Measurements from ENCODE around the gene P3H2.

The P3H2 gene

DNA sequence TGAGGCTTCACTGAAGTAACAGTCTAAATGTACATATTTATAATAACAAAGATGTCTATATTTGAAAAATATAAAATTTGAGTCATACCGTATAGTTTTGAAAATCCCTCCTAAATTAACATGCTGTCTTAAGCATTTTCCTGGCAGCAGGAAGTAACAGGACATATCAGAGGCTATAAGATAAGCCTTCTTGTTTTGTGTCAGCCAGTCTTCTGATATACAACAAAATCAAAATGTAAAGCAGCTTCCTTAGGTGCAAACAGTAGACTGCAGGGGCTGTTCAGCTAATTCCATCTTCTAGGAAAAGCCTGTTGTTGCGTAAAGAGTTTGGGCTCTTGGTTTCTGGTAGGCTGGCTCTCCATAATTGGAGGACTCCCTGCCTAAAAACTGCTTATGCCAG lies 56.0 kb downstream of the P3H2 start:
- Mint-ChIP-seq H3K9me3 (no peaks in the 10 kb centered on the region), H3K27ac (no peak overlapping the region), H3K36me3 (ENCODE audit: low read depth) (no peaks in the 10 kb centered on the region), H3K4me3 (no peak overlapping the region), H3K4me1 (ENCODE audit: low read depth) (no peaks in the 10 kb centered on the region), H3K27me3 (no peaks in the 10 kb centered on the region)
- intact Hi-C loops (cut with micrococcal nuclease) = no loop called here

DNA sequence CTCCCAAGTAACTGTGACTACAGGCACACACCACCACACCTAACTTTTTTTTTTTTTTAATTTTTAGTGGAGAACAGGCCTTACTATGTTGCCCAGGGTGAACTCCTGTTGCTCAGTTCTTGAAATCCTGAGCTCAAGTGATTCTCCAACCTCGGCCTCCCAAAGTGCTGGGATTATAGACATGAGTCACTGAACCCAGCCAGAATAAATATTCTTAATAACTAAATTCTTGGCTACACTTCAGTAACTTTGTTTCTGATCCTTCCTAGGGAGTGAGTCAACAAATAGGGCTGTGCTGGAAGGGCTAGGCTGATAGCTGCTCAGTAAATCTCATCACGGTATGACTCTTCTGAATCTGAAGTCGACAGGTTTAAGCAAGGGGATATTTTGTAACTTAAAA lies 56.6 kb downstream of the P3H2 start:
- Mint-ChIP-seq H3K36me3 (ENCODE audit: low read depth) (no peaks in the 10 kb centered on the region), H3K4me1 (ENCODE audit: low read depth) (no peaks in the 10 kb centered on the region), H3K4me3 (no peak overlapping the region), H3K27ac (no peak overlapping the region), H3K27me3 (no peaks in the 10 kb centered on the region), H3K9me3 (no peaks in the 10 kb centered on the region)
- intact Hi-C loops (cut with micrococcal nuclease) = no loop called here

DNA sequence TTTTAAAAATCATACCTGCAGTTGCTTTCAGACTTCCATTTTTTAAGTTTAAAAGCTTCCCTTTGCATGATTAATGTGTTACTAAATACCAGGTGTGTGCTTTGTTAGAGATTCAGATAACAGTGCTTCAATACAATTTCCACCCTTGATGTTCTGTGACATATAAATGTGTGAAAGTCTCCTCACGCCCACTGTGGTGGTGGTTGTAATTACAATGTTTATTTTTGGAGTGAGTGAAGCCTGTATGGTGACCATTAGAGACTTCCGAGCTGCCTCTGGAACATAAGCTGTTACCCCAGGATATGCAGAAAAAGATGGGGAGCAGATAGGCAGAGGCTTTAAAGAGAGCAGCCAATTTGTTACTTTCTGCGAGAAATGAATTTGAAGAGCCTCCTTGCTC lies 57.2 kb downstream of the P3H2 start:
- H3K4me1 Mint-ChIP-seq (ENCODE audit: low read depth) = no peaks in the 10 kb centered on the region
- no peak overlapping the region for H3K27ac Mint-ChIP-seq
- intact Hi-C loops (cut with micrococcal nuclease) = no loop called here
- H3K36me3 Mint-ChIP-seq (ENCODE audit: low read depth) = no peaks in the 10 kb centered on the region
- no peaks in the 10 kb centered on the region for H3K27me3 Mint-ChIP-seq
- no peaks in the 10 kb centered on the region for H3K9me3 Mint-ChIP-seq
- no peak overlapping the region for H3K4me3 Mint-ChIP-seq

DNA sequence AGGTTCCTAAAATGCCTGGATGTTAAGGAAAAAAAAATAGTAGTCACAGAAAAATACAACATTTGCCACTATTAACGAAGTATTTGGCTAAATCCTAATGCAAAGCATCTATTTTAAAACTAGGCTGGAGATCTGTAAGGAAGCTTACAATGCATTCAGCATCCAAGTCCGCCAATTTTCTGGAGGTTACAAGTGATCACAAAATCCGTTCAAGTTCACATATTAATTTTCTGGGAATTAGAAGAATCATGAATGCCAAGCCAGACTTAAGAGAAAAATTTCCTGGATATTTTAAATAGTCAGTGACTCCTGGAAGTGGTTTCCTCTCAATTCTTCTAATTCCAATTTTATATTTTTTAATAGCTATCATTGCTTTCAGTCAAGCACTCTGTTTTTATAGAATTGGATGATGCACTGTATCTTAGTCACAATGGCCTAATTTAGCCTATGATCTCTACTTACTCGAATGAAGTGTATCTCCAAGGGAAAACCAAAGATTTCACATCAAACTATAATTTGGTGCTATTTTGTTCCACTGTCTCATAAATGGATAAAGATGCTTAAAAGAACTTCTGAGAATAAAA lies 60.4 kb downstream of the P3H2 start:
- no peak overlapping the region for H3K27ac Mint-ChIP-seq
- no peaks in the 10 kb centered on the region for H3K27me3 Mint-ChIP-seq
- peaks cover 4% of the 10 kb centered on the region for H3K4me1 Mint-ChIP-seq (ENCODE audit: low read depth)
- intact Hi-C loops (cut with micrococcal nuclease) = no loop called here
- H3K4me3 Mint-ChIP-seq = no peak overlapping the region
- no peaks in the 10 kb centered on the region for H3K9me3 Mint-ChIP-seq
- H3K36me3 Mint-ChIP-seq (ENCODE audit: low read depth) = no peaks in the 10 kb centered on the region

DNA sequence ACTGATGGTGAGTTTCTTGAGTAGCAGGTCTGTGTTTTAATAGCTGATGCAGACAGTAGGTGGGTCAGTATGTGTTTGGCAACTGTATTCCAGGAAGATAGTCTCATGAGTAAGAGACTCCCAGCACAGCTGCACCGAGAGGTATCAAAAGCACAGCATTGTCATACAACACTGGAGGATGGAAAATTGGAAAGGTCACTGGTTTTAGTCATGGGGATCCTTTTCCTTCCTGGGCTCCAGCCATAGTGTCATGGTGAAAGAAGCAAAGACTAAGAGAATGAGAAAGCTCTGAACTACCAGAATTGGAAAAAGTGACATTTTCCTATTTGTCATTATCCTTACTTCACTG lies 61.5 kb downstream of the P3H2 start:
- no peak overlapping the region for H3K27ac Mint-ChIP-seq
- H3K4me1 Mint-ChIP-seq (ENCODE audit: low read depth) = peaks cover 4% of the 10 kb centered on the region
- intact Hi-C loops (cut with micrococcal nuclease) = no loop called here
- no peaks in the 10 kb centered on the region for H3K27me3 Mint-ChIP-seq
- H3K4me3 Mint-ChIP-seq = no peak overlapping the region
- H3K36me3 Mint-ChIP-seq (ENCODE audit: low read depth) = no peaks in the 10 kb centered on the region
- no peaks in the 10 kb centered on the region for H3K9me3 Mint-ChIP-seq

DNA sequence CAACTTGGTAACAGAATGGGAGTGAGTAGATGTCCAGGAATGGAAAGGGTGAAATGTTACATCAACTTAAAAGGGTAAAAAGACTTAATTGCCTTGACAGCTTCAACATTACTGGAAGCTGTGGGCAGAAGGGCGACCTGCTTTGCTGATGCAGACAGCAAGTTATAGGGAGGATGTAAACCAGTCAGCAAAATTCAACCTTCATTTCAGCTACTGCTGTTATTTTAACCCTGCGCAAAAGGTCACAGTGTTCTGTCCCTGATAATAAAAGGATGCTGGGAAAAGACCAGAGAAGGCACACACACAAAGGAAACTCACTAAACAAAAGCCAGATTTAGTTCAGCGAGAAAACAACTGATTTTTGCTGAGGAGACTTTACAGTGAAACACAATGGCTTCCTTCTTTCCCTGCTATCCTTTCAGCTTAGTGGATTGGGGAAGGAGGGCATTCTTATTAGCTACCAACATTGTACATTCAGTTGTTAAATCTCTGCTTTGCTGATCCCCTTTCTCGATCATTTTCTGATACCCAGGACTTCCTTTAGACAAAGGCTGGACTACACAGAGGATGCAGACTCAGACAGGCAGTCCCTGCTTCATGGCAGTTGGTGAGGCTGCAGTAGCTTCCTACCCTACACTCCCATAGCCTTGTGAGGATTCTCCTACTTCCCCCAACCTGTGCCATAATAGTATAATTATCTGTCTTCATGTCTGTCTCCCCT lies 62.0 kb downstream of the P3H2 start:
- Mint-ChIP-seq H3K9me3 (no peaks in the 10 kb centered on the region), H3K36me3 (ENCODE audit: low read depth) (no peaks in the 10 kb centered on the region), H3K27me3 (no peaks in the 10 kb centered on the region), H3K4me3 (no peak overlapping the region), H3K27ac (no peak overlapping the region), H3K4me1 (ENCODE audit: low read depth) (peaks cover 4% of the 10 kb centered on the region)
- intact Hi-C loops (cut with micrococcal nuclease) = no loop called here

DNA sequence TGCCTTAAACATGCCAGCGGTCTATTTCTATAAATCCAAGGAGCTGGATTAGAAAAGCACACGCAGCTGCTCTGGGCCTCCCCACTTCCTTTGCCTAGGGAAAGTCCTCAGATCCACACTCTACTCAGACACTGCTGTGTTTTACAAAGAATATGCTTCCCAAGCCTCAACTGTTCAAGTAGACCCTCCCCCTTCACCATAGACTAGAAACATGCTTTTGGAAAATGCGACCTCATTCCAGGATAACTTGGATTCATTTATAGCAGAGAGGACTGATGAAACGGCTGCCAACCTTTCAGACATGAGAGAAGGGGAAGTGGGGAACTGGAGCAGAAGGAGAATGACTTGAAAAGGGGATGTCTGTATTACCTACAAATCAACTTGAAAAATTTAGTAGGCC lies 64.0 kb downstream of the P3H2 start:
- Mint-ChIP-seq H3K27ac (no peak overlapping the region), H3K9me3 (no peaks in the 10 kb centered on the region), H3K4me3 (no peak overlapping the region), H3K27me3 (no peaks in the 10 kb centered on the region), H3K4me1 (ENCODE audit: low read depth) (peaks cover 4% of the 10 kb centered on the region), H3K36me3 (ENCODE audit: low read depth) (no peaks in the 10 kb centered on the region)
- intact Hi-C loops (cut with micrococcal nuclease) = no loop called here

DNA sequence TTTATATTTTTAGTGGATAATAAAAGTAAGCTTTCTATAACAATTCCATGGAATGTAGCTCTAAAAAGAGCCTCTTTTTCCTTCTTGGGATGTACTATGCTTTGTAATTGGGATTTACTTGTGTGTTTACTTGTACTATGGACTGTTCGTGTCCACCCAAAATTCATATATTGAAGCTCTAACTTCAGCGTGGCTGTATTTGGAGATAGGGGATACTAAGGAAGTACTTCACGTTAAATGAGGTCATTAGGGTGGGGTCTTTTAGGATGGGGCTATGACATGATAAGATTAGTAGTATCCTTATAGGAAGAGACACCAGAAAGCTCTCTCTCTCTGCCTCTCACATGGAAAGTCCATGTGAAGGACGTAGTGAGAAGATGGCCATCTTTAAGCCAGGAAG lies 64.9 kb downstream of the P3H2 start:
- peaks cover 4% of the 10 kb centered on the region for H3K4me1 Mint-ChIP-seq (ENCODE audit: low read depth)
- no peaks in the 10 kb centered on the region for H3K27me3 Mint-ChIP-seq
- H3K36me3 Mint-ChIP-seq (ENCODE audit: low read depth) = no peaks in the 10 kb centered on the region
- no peaks in the 10 kb centered on the region for H3K9me3 Mint-ChIP-seq
- H3K27ac Mint-ChIP-seq = no peak overlapping the region
- no peak overlapping the region for H3K4me3 Mint-ChIP-seq
- intact Hi-C loops (cut with micrococcal nuclease) = no loop called here

DNA sequence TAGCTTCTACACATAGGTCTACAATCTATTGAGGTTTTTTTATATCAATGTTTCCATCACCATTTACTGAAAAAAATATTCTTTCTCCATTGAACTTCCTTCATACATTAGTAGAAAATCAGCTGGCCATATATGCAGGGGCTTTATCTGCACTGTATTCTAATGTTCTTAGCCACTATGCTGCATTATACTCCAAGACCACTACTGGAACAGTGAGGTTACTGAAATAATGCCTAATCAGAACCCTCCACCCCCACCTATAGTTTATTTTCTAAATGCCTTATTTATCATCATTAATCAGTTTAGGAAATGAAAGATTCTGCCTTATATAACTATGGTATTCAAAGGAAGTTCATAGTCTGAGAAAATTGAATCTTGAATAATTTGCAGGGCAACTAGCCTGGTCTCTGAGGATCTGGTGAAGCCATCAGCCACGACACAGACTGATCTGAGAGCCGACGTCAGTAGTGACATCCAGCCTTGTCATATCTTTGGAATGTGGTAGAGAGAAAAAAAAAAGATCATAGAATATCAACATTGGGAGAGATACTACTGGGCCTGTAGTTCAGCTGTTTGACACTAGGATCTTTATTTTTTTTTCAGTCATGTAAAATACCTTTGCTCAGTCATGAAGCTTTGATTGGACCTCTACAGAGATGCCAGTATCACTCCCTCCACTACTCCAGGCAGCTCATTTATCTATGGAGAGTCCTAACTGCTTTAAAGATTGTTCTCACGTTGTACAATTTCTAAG lies 66.6 kb downstream of the P3H2 start:
- no peaks in the 10 kb centered on the region for H3K27me3 Mint-ChIP-seq
- no peak overlapping the region for H3K27ac Mint-ChIP-seq
- H3K36me3 Mint-ChIP-seq (ENCODE audit: low read depth) = no peaks in the 10 kb centered on the region
- intact Hi-C loops (cut with micrococcal nuclease) = no loop called here
- no peak overlapping the region for H3K4me3 Mint-ChIP-seq
- H3K4me1 Mint-ChIP-seq (ENCODE audit: low read depth) = peaks cover 5% of the 10 kb centered on the region
- H3K9me3 Mint-ChIP-seq = no peaks in the 10 kb centered on the region

DNA sequence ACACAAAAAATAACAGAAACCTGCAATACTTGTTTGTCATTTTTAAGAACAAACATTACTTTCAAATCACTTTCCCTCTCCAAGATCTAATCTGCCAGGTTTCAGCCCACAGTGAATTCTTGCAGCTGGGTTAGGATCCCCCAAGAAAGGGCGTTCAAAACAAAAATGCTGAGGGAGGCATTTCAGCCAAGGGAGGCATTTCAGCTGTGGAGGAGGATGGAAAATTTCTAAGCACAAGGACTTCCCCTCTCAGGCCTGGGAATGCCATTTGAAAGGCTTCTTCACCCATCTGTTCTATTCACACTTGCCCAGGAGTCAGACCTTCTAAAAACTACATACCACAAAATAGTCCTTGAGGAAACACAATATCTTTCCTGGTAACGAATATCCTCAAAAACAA lies 69.1 kb downstream of the P3H2 start:
- H3K27me3 Mint-ChIP-seq = peaks cover 2% of the 10 kb centered on the region
- H3K4me3 Mint-ChIP-seq = no peak overlapping the region
- peaks cover 6% of the 10 kb centered on the region for H3K4me1 Mint-ChIP-seq (ENCODE audit: low read depth)
- intact Hi-C loops (cut with micrococcal nuclease) = no loop called here
- no peaks in the 10 kb centered on the region for H3K9me3 Mint-ChIP-seq
- no peaks in the 10 kb centered on the region for H3K36me3 Mint-ChIP-seq (ENCODE audit: low read depth)
- H3K27ac Mint-ChIP-seq = no peak overlapping the region

DNA sequence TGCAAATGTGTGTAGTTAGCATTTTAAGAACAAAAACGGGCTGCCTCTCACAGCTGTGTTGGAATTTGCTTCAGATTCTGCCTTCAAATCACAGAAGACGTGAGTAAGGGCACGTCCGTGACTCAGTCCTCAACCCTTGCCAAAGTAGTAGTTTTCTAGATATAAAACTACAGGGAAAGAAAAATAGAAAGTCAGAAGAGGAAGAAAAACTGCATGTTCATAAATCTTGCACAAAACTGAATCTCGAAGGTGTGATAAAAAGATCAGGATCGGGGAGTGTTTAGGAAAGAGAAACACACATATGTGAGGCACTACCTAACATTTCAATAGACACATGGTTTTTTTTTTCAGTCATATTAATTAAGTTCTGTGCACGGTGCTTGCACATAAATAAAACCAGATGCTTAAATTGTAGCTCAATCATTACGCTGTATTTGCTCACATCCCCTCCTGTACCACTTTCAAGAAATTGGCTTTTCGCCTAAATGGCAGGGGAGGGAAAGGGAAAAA lies 71.7 kb downstream of the P3H2 start:
- intact Hi-C loops (cut with micrococcal nuclease) = no loop called here
- no peaks in the 10 kb centered on the region for H3K9me3 Mint-ChIP-seq
- no peak overlapping the region for H3K27ac Mint-ChIP-seq
- peaks cover 6% of the 10 kb centered on the region for H3K4me1 Mint-ChIP-seq (ENCODE audit: low read depth)
- H3K27me3 Mint-ChIP-seq = peaks cover 2% of the 10 kb centered on the region
- no peaks in the 10 kb centered on the region for H3K36me3 Mint-ChIP-seq (ENCODE audit: low read depth)
- H3K4me3 Mint-ChIP-seq = no peak overlapping the region

DNA sequence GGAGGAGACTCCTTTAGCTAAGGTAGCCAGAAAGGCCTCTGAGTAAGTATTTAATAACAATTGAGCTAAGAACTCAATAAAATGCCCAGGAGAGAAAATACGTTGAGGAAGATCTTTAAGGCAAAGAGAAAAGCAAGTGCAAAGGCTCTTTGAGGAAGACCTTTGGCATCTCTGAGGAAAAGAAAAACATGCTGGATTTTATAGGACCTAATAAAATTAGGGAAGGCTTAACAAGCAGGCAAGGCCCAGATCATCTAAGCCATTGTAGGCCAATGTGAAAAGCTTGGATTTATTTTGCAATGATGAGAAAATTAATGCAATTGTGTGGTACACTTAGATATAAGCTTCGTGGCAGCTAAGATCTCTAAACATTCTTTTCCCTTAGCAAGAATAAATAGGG lies 75.7 kb downstream of the P3H2 start:
- Mint-ChIP-seq H3K4me3 (no peak overlapping the region), H3K36me3 (ENCODE audit: low read depth) (no peaks in the 10 kb centered on the region), H3K4me1 (ENCODE audit: low read depth) (peaks cover 6% of the 10 kb centered on the region), H3K9me3 (no peaks in the 10 kb centered on the region), H3K27me3 (peaks cover 2% of the 10 kb centered on the region), H3K27ac (no peak overlapping the region)
- intact Hi-C loops (cut with micrococcal nuclease) = no loop called here

DNA sequence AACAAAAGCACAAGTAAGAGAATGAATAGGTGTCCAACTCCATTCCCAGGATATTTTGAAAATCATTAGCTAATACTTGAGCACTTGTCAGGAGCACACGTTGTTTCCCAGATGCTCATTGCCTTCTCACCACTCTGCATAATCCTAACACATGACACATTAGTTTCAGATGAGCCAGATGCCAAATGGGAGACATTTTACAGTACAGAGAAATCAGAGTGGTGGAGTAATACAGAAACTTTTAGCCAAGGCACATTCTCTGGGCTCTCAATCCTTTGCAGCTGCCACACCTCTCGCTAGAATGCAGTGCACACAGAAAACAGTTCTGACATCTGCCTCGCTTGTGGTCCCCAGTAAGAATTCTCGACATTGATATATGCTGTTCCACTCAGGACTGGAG lies 76.6 kb downstream of the P3H2 start:
- H3K27ac Mint-ChIP-seq = no peak overlapping the region
- H3K36me3 Mint-ChIP-seq (ENCODE audit: low read depth) = no peaks in the 10 kb centered on the region
- H3K27me3 Mint-ChIP-seq = peaks cover 2% of the 10 kb centered on the region
- no peak overlapping the region for H3K4me3 Mint-ChIP-seq
- peaks cover 5% of the 10 kb centered on the region for H3K4me1 Mint-ChIP-seq (ENCODE audit: low read depth)
- intact Hi-C loops (cut with micrococcal nuclease) = no loop called here
- no peaks in the 10 kb centered on the region for H3K9me3 Mint-ChIP-seq

DNA sequence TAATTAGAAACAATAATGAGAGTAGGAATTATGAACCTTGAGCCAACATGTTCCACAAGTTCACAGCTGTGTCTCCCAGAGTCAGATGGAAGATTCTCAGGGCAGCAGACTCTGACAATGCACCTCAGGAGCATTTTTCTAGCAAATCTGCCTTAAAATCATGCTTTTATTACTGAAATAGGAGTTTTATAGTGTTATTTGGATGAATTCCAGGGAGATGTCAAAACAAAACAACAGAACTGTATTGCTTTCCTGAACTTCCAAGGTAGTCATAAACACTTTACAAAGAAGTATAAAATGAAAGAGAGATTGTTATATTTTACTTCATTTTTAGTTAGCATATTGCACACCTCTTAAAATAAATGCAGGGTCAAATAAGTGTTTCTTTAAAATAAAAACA lies 77.0 kb downstream of the P3H2 start:
- no peak overlapping the region for H3K27ac Mint-ChIP-seq
- H3K36me3 Mint-ChIP-seq (ENCODE audit: low read depth) = no peaks in the 10 kb centered on the region
- H3K4me1 Mint-ChIP-seq (ENCODE audit: low read depth) = peaks cover 1% of the 10 kb centered on the region
- intact Hi-C loops (cut with micrococcal nuclease) = no loop called here
- H3K4me3 Mint-ChIP-seq = no peak overlapping the region
- no peaks in the 10 kb centered on the region for H3K9me3 Mint-ChIP-seq
- H3K27me3 Mint-ChIP-seq = no peaks in the 10 kb centered on the region
